ENCODE measurements around the gene USP4.
"Not testable (repeated sequence)": the region's sequence is repeated elsewhere in the genome, so short reads cannot be mapped to it uniquely, and the experiment has no call there.

Gene USP4

GRCh38 chr3:49339941-49340800 lies at the start of gene USP4:
USP4 (minus strand) TSS chr3:49340053; CDS start chr3:49340024, 29 bp downstream.
- peak; percentile 92 for DNase-seq

- no peak for DNase-seq
Observed at GRCh38 chr3:49389297-49389696, 49.4 kb upstream of the USP4 start.

GRCh38 chr3:49388289-49388820 lies 48.5 kb upstream of the USP4 start:
- DNase-seq, result no peak

GRCh38 chr3:49387721-49388120 lies 47.9 kb upstream of the USP4 start:
- no peak for DNase-seq

- no peak for DNase-seq
Observed at GRCh38 chr3:49386056-49386756, 46.4 kb upstream of the USP4 start.

GRCh38 chr3:49385617-49386016 lies 45.8 kb upstream of the USP4 start:
- DNase-seq, result no peak

- no peak for DNase-seq
Observed at GRCh38 chr3:49383387-49383786, 43.5 kb upstream of the USP4 start.

GRCh38 chr3:49378249-49378895 lies 38.5 kb upstream of the USP4 start:
- DNase-seq, result no peak

GRCh38 chr3:49377483-49377882 lies 37.6 kb upstream of the USP4 start:
- DNase-seq, result peak; percentile 39

- no peak for DNase-seq
Observed at GRCh38 chr3:49371946-49372345, 32.1 kb upstream of the USP4 start.

GRCh38 chr3:49370585-49371290 lies 30.9 kb upstream of the USP4 start:
- no peak for DNase-seq

- no peak for DNase-seq
Observed at GRCh38 chr3:49362561-49362960, 22.7 kb upstream of the USP4 start.

- DNase-seq, result no peak
Observed at GRCh38 chr3:49359623-49360022, 19.8 kb upstream of the USP4 start.

- no peak for DNase-seq
Observed at GRCh38 chr3:49358884-49359225, 19.0 kb upstream of the USP4 start.

- DNase-seq, result peak; percentile 83
Observed at GRCh38 chr3:49358217-49358883, 18.5 kb upstream of the USP4 start, which contains the start of gene GPX1. GPX1 (minus strand) TSS chr3:49358353; CDS start chr3:49358278, 75 bp downstream.

GRCh38 chr3:49357443-49358216 lies 17.8 kb upstream of the USP4 start:
- DNase-seq, result peak; percentile 63

GRCh38 chr3:49357095-49357442 lies 17.2 kb upstream of the USP4 start:
- not testable (repeated sequence) for DNase-seq

- DNase-seq, result no peak
Observed at GRCh38 chr3:49352890-49353421, 13.1 kb upstream of the USP4 start.

- no peak for DNase-seq
Observed at GRCh38 chr3:49352281-49352680, 12.4 kb upstream of the USP4 start.

GRCh38 chr3:49351521-49352011 lies 11.7 kb upstream of the USP4 start:
- DNase-seq, result no peak

All from activated CD4-positive, CD25-positive, alpha-beta regulatory T cell treated with anti-CD3 and anti-CD28 coated beads, Interleukin-2, amount 50 U/mL, for 72 hours (primary cell).